AML-193 (cell line): ENCODE results near the gene ACOX1.
A peak's percentile ranks its signal among the peaks of the same experiment; 100 is the strongest.

Experiments used
- DNase-seq, 2 experiments: peaks; one replicate each; lab custom pipeline; 2025; lab: John Stamatoyannopoulos, UW

Gene ACOX1

GRCh38 chr17:75909051-75909811, 69.7 kb downstream of the ACOX1 start:
- no peak for DNase-seq

- DNase-seq, result no peak
Measured at GRCh38 chr17:75908201-75908600, 70.8 kb downstream of the ACOX1 start.

GRCh38 chr17:75906143-75906884, 72.7 kb downstream of the ACOX1 start:
- no peak for DNase-seq

- peak; percentile 95 to 98 for DNase-seq
Measured at GRCh38 chr17:75904749-75905521, 74.0 kb downstream of the ACOX1 start, which contains the start of gene MRPL38. Gene MRPL38 (minus strand): TSS chr17:75904884. CDS start chr17:75904875, 9 bp downstream.

- DNase-seq, result no peak
Measured at GRCh38 chr17:75902406-75902805, 76.6 kb downstream of the ACOX1 start.

- no peak for DNase-seq
Measured at GRCh38 chr17:75901727-75902126, 77.2 kb downstream of the ACOX1 start.

- no peak for DNase-seq
Measured at GRCh38 chr17:75900691-75901533, 78.1 kb downstream of the ACOX1 start.

- DNase-seq, result no peak
Measured at GRCh38 chr17:75899767-75900468, 79.0 kb downstream of the ACOX1 start.

GRCh38 chr17:75899353-75899752, 79.6 kb downstream of the ACOX1 start:
- DNase-seq, result no peak

GRCh38 chr17:75898791-75899190, 80.2 kb downstream of the ACOX1 start:
- DNase-seq, result no peak

- no peak for DNase-seq
Measured at GRCh38 chr17:75898065-75898464, 80.9 kb downstream of the ACOX1 start.

GRCh38 chr17:75897160-75898019, 81.6 kb downstream of the ACOX1 start:
- DNase-seq, result no peak

GRCh38 chr17:75896415-75897159, 82.4 kb downstream of the ACOX1 start, which contains the start of gene TRIM65:
Gene TRIM65 (minus strand): TSS chr17:75896951. CDS start chr17:75896937, 14 bp downstream.
- peak; percentile 71 for DNase-seq

GRCh38 chr17:75895370-75896155, 83.4 kb downstream of the ACOX1 start:
- peak; percentile 30 to 53 for DNase-seq

- DNase-seq, result no peak
Measured at GRCh38 chr17:75894049-75894733, 84.8 kb downstream of the ACOX1 start.

- DNase-seq, result no peak
Measured at GRCh38 chr17:75893305-75894048, 85.5 kb downstream of the ACOX1 start.
